GOT3 (cell line): ENCODE data around the gene KCNC1.

Source experiments
- DNase-seq: peaks from one replicate; lab custom pipeline; 2025; ENCODE audit warnings: mixed read lengths; lab: John Stamatoyannopoulos, UW

KCNC1 gene

DNA sequence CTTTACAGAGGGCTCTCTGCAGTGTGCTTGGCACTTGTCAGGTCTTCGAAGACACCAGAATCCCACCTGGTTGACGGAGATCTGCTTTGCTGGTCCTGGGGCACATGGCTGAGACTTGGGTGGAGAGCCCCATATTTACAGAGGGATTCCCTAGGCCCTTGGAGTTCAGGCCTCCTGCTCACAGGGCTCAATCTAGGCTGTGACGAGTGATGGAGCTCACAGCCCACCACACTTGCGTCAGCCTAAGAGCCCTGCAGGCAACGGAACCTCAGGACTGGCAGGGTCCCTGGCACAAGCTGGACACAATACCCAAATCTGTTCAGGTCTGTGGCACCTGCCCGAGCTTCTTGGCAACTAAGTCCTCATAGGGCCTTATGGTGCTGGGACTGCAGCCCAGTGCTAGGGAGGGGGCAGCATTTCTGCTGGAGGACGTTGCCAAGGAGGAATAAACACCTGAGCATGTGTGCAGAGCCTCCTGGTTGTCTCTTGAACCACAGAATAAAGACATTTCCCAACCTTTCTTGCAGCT is 59.1 kb downstream of the KCNC1 start:
- DNase-seq: no peak

DNA sequence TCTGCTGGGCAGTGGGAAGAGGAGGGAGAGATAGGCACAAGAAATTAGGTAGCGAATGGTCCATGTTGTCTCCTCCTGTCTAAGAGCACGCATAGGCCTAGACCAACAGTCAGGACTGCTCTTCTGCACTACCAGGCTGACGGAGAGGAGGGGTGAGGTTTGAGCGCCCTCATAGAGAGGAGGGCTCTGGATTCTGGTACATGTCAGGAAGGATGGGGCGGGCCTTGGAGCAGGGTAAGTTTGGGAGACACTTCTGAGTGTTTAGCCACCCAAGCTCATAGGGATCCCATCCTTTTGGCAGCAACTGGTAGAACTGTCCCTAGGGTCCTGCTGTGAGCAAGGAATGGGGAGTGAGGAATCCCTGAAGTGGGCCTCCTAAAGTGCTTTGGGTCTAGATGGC is 60.4 kb downstream of the KCNC1 start:
- no peak for DNase-seq

DNA sequence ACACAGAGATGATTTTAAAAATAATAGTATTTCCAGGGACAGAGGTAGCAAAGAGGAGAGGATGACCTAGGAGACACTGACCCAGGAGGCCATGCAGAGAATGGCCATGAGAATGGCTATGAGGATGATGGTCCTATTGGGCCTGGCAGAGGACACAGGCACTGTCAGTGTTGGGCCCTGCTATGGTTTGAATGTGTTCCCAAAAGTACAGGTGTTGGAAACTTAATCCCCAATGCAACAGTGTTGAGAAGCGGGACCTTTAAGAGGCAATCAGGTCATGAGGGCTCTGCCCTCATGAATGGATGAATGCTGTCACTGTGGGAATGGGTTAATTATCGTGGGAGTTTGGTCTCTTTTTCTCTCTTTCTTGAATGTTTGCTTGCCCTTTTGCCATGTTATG is 61.6 kb downstream of the KCNC1 start:
- no peak for DNase-seq

DNA sequence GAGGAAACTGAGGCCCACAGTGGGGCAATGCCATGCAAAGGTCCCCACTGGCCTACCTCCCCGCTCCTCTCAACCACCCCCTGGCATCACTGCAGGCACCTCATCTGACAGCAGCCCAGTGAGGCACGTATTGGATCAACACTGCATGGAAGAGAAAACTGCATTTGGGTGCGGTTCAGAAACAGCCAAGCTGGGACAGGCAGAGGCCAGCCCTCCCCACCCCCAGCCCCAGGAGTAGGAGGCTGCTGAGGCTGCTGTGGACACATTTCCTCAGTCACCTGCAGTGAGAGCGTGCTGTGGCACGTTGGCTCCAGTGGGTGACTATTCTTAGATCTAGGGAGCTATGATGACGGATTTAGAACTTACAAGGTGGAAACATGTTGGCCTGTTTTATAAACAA is 63.7 kb downstream of the KCNC1 start:
- no peak for DNase-seq

DNA sequence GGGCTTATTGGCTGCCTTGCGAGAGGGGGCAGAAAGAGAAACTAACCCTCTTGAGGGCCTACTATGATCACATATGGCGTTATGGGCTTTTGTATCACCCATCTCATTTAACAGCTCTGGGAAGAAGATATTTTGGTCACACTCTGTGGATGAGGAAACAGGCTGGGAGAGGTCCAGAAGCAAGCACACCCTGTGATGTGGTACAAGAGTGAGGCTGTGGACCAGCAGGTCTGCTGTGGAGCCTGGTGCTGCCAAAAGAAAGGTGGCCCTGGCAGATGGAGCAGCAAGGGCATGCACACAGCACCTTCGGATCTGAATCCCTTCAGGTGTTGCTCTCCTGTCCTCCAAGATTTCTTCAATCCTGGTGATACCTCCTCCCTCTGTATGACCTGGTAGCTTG is 64.1 kb downstream of the KCNC1 start:
- no peak for DNase-seq

DNA sequence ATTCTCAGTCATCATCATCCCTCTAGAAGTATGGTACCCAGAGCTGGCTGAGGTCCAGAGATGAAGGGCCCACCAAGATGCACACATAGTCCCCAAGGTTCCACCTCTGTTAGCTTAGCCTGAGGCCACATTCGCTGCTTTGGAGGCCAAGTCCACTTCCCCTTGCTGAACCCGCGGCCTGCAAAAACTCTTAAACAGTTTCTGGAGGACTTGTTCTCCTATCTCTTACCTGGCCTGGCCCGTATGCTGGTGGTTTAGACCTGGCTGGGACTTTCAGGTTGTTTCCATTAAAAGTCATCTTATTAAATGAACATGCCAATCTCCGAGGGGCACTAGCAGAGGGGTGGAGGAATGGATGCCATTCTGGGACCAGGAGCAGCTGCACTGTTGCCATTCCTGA is 64.6 kb downstream of the KCNC1 start:
- DNase-seq: no peak

DNA sequence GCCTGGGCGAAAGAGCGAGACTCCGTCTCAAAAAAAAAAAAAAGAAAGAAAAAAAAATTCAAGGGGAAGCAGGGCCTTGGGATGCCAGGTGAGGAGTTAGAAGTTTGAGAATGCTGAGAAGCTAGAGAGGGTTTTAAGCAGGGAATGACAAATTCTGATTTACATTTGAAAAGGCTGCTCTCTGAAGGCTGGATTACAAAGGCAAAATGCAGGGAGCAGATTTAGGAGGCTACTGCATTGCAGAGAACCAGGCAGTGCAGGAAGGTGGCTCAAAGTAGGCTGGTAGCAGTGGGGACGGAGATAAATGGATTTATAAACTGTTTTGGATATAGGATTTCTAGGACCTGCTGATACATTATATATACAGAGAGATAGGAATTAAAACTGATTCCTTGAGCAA is 66.6 kb downstream of the KCNC1 start:
- no peak for DNase-seq

DNA sequence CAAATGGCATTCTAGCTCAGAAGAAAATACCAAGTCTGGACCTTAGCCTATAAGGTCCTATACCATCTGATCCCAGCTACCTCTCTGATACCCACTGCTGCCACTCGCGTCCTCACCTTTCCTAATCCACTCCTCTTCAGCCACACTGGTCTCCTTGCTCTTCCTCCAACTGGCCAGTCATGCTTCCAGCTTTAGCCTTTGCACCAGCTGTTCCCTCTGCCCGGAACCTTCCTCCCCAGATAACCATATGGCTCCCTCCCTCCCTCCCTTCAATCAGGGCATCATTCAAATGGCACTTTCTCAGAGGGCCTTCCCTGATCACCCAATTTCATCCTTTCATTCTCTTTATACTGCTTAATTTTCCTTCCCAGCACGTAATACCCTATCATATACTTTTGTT is 67.9 kb downstream of the KCNC1 start:
- DNase-seq: no peak

DNA sequence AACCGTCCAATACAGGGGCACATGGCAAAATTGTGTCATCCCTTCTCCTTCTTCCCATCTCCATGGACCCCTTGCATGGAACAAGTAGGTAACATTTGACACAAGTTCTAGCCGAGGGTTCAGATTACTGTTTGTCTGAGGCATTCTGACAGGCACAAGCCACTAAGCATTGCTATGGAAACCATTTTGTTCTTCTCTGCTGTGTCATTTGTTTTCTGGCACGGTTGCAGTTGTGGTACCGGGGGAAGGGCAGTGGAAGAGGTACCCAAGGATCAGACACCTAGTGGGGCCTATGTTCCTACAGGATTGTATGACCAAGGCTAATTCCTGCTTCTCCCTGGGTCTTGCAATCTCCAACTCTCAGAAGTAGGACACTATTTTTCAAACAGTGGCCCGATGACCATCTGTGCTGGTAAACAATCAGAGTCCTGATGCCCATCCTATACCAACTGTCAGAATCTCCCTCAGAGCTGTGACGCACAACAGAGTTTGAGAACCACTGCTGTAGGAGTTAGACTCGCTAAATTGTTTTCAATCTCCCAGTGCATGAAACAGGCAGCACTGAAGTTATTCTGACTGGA is 69.3 kb downstream of the KCNC1 start:
- no peak for DNase-seq

DNA sequence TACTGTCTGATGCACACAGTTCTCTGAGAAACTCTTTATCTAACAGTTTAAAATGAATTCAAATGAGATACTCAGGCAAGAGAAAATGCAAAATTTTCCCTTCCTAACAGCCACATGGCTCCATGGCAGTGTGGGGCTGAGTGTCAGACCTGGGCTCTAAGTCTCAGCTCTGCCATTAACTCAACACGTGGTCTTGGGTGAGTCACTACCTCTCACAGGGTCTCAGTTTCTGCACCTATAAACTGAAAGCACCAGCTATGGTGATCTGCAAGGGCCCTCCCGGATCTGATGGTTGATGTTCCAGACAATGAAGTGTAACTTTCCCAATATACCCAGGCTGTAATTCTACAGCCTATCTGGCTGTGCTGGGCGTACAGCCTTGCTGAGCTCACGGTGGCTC is 70.5 kb downstream of the KCNC1 start:
- DNase-seq: no peak

DNA sequence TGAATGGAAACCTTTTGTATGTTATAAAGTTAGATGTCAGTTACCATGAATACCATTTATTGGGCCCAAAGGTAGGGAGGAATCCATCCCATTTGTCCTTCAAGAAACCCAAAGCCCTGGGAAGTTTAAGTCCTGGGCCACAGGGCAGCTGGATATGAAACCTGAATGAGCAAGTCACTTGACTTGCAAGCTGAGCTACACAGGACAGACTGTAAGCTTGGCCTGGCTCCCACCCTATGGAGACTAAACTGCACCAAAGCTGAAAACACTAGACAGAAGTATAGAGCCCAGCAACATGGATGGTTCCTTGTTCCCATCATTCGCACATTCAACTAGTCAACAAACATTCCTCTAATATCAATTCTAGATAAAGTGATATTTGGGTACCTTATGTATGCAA is 71.3 kb downstream of the KCNC1 start:
- DNase-seq: no peak

DNA sequence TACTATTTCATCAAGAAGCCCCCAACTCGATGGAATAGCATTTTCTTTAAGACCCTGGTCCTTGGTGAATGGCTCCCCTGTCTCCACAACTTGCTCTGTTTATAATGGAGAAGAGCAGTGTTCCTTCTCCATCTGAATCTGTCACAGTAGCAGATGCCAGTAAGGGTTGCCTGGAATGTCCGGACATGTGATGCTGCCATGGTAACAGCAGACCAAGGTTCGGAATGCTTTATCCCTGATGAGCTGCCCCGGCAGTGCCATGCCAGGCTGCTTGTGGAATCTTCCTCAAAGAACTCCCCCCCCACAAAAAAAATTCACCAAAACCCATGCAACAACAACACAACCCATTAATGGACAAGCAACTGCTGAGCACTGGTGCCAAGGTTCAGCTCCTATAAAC is 72.5 kb downstream of the KCNC1 start:
- DNase-seq: no peak

DNA sequence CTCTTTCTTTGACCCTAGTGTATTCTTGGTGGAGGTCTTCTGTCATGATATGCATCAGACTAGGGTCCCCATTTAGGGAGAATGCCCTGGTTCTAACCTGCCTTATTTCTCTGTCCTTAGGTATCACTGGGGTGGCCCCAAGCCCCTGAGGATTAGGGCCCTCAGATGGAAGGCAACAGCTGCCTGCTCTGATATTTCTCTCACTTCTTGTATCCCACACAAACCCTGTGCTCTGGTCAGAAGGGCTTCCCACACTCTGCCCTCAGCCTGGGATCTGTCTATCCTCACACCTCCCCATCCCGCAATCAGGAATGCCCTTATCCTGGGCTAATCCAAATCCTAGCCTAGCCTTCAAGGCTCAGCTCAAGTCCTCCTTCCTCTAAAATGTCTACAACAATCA is 75.5 kb downstream of the KCNC1 start:
- no peak for DNase-seq

DNA sequence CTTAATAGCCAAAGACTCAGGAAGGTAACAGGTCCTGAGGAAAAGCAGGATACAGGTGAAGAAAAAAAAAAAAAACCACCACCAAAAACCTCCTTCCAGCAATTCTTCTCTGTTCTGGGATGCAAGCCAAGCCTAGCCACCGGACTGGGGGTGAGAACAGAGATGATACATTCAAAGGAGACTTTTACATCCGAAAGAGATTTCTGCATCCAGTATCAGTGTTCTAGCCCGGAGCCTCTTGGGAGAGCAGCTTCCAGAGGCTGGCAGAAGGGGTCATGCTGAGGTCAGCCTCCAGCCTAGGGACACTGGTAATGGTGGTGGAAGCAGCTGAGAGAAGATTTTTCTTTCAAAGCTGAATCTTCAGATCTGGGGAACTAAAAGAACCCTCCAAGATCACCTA is 76.2 kb downstream of the KCNC1 start:
- DNase-seq: no peak

DNA sequence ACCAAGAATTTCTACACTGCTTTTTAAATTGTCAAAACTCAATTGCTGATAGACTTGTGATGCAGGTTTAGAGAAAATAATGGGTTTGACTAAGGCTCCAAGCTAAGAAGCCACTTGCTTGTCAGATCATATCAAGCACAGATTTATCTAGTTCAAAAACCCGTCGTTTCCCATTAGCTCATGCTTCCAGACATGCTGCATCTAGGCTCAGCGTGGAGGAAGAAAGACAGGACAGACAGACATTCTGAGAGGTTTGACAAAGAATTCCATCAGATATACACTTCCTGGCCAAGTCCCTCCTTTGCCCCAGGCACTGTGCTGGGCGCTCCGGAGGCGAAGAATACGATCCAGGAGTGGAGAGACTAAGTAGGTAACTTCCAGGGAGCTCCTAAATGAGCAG is 76.8 kb downstream of the KCNC1 start:
- no peak for DNase-seq

DNA sequence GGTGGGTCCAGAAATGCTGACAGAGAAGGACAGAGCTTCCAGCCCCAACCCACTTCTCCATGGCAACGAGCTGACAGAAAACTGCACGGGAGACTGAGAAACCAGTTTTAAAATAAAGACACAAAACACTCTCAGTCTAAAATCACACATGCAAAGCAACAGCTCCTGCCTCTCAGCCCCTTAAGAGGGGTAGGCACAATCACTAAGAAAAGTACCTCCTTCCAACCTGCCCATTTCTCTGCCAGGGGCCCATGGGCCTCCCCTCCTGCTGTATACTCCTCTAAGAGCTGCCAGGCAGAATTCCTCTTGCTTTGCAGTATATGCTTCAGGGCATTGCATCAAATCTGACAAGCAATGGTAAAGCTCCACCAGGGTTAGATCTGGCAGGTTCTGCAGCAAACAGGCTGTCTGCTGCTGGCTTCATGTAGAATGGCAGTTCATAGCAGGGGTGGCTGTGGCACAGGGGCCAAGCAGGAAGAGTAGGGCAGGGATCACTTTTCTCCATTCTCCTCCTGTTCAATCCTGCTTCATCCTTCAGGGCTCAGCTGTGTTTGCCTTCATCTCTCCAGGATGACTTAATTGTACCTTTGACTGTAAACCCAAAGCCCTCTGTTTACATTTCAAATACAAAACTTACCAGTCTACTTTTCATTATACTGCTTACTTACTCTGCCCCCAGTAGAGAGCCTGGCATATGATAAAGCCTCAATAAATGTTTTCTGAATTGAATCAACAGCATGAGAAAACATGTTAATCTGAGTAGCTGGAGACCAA is 77.7 kb downstream of the KCNC1 start:
- no peak for DNase-seq

DNA sequence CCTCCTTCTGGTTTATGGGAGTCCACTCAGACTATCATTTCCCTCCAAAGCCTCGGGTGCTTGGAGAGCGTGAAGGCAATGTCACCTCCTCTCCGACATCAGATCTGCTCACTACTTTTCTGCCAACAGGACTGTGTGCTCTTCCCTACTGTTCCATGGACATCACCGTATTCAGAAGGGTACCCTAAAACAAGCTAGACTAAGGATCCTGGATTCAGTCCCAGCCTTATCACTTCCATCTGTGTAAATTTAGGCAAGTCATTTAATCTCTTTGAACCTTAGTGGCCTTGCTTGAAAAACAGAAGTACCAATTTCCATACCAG is 78.2 kb downstream of the KCNC1 start:
- no peak for DNase-seq

DNA sequence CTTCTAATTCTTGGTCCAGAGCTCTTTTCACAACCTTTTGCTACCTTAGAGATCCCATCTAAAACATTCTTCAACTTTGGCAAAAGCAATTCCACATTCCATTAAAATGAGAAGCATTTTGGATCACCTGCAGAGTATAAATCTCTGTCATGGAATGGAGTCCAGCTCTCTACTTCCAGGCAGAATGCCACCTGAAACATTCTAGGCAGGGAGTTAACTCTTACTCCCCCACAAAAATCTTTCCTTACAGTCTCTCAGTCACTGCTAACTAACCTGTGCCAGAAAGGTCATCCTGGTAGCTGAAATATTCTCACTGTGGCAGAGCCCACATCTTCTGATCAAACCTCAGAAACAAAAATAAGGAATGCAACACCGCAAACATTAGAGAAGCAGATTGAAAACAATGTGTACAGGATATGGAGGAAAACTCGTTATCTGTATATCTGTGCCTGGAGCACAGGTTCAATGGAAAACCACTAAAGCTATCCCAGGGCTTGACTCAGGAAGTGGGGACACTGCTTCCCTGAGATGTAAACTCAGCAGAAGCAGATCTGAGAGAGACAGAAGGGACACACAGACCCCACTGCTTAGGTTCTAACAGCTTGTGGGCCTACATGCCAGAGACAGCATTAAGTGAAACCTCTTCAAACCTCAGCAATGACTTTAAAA is 78.9 kb downstream of the KCNC1 start:
- no peak for DNase-seq

DNA sequence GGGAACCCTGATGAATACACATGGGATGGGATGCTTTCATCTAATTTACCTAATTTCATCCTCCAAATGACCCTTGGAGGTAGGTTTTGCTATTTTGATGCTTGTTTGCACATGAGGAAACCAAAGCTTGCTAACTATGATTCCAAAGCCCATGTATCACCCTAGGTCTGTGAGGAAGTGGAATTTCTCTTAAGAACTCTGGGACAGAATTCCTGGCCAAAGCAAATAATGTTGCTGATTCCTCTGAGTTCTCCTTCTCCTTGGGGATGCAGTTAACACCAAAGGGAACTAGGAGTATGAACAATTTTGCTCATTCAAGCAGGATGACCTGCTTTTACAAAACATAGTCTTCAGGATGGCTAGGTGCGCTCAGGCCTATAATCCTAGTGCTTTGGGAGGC is 80.0 kb downstream of the KCNC1 start:
- DNase-seq: no peak

DNA sequence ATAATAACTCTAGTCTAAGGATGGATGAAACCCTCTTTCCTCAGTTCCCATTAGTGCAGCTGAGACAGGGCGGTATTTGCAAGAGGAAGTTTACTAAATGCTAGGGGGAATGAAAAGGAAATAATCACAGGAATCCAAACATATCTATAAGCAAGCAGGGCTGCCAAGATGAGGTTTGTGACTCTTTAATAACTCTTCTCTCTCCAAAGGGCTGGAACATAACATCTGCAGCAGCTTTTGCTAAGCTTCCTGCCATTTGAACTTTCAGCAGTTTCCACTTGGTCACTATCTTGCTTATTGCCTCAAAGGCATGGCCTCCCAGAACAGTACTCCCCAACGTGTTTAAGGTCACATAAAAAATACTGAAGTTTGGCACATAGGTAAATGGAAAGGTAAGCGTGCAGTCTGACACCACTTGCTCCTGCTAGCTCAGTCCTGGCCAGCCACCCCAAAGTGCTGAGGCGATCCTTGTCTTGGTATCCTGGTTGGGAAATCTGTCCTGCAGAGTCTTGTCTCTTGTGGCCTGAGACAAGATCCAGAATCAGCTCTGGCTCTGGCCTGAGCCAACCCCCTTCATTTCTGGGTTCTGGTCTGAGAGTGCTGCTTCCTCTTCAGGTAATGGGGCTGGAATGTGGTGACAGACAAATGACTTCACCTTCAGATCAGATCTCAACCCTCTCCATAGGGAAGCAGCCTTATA is 81.8 kb downstream of the KCNC1 start:
- no peak for DNase-seq

DNA sequence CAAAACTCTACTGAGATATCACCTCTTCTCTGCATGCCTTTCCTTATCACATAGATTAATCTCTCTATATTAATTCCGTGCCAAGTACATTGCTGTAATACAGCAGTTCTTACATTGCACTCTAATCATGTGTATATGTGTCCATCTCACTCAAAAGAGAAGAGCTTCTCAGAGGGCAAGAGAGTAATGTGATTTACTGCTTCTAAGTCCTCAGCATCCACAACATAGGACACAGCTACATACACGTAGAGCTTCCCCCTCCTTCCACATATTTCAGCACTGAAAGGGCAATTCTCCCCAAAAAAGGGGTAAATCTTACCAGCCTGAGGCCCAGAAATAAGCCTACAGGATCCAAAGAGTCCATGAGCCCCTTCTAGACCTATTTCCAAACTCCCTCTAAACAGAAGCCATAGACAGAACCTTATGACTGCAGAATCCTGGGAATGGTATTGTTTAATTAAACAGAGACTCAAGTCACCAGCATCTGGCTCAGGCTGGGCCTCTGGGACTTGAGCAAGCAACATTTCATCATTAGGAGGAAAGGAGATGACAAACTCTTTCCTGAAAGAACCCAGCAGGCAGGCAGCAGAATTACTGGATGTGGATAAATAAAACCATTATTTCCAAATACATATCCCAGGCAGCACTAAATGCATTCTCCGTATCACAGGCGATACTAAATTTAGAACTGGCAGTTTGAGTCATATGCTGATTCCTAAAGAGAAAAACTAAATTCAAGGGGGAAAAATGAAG is 87.2 kb downstream of the KCNC1 start:
- DNase-seq: no peak

DNA sequence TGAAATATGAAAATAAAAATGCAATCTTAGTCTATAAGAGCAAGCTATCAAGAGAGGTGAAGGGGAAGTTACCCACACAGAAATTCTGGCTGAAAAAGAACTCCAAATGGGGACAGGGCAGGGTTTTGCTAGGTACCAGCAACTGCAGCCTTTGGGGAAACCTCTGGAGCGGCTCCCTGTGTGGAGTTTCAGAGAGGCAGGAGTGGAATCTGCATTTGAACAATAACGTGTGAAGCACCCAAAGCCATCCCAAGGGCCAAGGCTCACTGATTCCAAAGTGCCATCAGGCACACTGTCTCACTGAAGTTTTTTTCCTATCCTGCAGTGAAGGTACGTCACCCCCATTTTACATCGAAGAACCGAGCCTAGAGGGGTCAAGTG is 87.8 kb downstream of the KCNC1 start:
- no peak for DNase-seq
